ENCODE data around the gene EIF3D. TPM values are rescaled to one million over a fixed set of nuclear protein-coding genes. Genes with fewer than 3 reads are reported as not detected.

Gene EIF3D
- total and polyA plus RNA-seq, 9 of the 15 experiments (the other 6 are each of a cell fraction or from before 2014, with no cell fraction given): 191 to 422 (median 279) TPM

- TF ChIP-seq ZKSCAN3 (CRISPR knock-in tag; IDR thresholded peaks at IDR 0.05) (no peak), POLR2A (conservative IDR thresholded peaks at IDR 0.05) (peak; percentile 95), U2AF1 (optimal IDR thresholded peaks at IDR 0.05; ENCODE audit: low read depth, low read length) (no peak), SMARCB1 (IDR thresholded peaks at IDR 0.05; ENCODE audit: insufficient read length, low read depth) (no peak), BRD4 (IDR thresholded peaks at IDR 0.05) (peak; percentile 79), NCOA2 (IDR thresholded peaks at IDR 0.05; ENCODE audit: partially characterized antibody in 2 of 2) (no peak), NR2C2 (CRISPR knock-in tag; IDR thresholded peaks at IDR 0.05) (peak; percentile 35; the same call in 1 of the 2 replicates), NR2C2 (tag; IDR thresholded peaks at IDR 0.05) (peak; percentile 84; the same call in 1 of the 2 replicates), ZNF57 (CRISPR knock-in tag; IDR thresholded peaks at IDR 0.05) (no peak), SIRT6 (IDR thresholded peaks at IDR 0.05; ENCODE audit: low read depth, low read length) (no peak), EP300 (IDR thresholded peaks at IDR 0.05; ENCODE audit: low read length) (no peak; the same call in 1 of the 2 replicates), ZNF280B (CRISPR knock-in tag; IDR thresholded peaks at IDR 0.05) (no peak), EP400 (IDR thresholded peaks at IDR 0.05) (peak; percentile 99), HSF4 (CRISPR knock-in tag; IDR thresholded peaks at IDR 0.05; ENCODE audit: borderline replicate concordance) (no peak), CEBPG (CRISPR knock-in tag; IDR thresholded peaks at IDR 0.05) (no peak), CEBPG (tag; conservative IDR thresholded peaks at IDR 0.05 in 1 of 2, IDR thresholded peaks at IDR 0.05 in 1 of 2) (no peak), HOMEZ (CRISPR knock-in tag; IDR thresholded peaks at IDR 0.05) (no peak), ZNF263 (CRISPR knock-in tag; IDR thresholded peaks at IDR 0.05; ENCODE audit: borderline replicate concordance) (no peak), MBD1 (CRISPR knock-in tag; IDR thresholded peaks at IDR 0.05) (no peak), ZC3H11A (IDR thresholded peaks at IDR 0.05; ENCODE audit: low read depth, low read length) (no peak), HCFC1 (IDR thresholded peaks at IDR 0.05; ENCODE audit: low read depth, low read length) (peak; percentile 88), PHF20 (IDR thresholded peaks at IDR 0.05; ENCODE audit: partially characterized antibody) (peak; percentile 94), ZNF124 (CRISPR knock-in tag; IDR thresholded peaks at IDR 0.05) (no peak), SMC3 (conservative IDR thresholded peaks at IDR 0.05; ENCODE audit: insufficient read depth, low read depth, low read length) (no peak), MCM5 (IDR thresholded peaks at IDR 0.05; ENCODE audit: low read depth) (no peak), FOXK2 (conservative IDR thresholded peaks at IDR 0.05 in 1 of 2, IDR thresholded peaks at IDR 0.05 in 1 of 2; ENCODE audit: low read depth in 2 of 2) (peak; percentile 94 to 96)
Observed at GRCh38 chr22:36528795-36529751, at the start of gene EIF3D (continued).

Measured in K562 (cell line).